ENCODE data around the gene RPN2.

DNA sequence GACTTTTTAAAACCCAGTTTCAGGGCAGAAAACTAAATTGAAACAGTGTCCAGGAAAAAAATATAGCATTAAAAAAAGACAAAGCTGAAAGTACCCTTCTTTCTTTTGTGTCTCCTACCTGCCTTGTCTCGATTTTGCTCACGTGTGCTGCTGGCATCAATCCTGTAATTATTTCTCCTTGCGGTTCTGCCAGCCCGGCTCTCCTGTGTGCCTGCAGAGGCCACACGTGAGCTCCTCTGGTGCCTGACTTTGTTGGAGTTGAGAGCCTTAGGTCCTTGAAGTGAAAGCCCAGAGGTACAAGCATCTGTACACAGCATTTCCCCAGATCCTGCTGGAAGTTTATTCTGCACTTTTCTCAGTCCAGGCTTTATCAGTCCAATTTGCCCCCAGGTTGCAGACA, 46.0 kb downstream of the RPN2 start:
- no peak for TF ChIP-seq POLR2A (IDR thresholded peaks at IDR 0.05)
- TF ChIP-seq, protein P1, sequence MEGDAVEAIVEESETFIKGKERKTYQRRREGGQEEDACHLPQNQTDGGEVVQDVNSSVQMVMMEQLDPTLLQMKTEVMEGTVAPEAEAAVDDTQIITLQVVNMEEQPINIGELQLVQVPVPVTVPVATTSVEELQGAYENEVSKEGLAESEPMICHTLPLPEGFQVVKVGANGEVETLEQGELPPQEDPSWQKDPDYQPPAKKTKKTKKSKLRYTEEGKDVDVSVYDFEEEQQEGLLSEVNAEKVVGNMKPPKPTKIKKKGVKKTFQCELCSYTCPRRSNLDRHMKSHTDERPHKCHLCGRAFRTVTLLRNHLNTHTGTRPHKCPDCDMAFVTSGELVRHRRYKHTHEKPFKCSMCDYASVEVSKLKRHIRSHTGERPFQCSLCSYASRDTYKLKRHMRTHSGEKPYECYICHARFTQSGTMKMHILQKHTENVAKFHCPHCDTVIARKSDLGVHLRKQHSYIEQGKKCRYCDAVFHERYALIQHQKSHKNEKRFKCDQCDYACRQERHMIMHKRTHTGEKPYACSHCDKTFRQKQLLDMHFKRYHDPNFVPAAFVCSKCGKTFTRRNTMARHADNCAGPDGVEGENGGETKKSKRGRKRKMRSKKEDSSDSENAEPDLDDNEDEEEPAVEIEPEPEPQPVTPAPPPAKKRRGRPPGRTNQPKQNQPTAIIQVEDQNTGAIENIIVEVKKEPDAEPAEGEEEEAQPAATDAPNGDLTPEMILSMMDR (IDR thresholded peaks at IDR 0.05): no peak

Data from uterus (tissue), 2 donors.